Astrocyte (in vitro differentiated cells and primary cell): Measurements from ENCODE around the gene HERC2. TPM values are rescaled to one million over a fixed set of nuclear protein-coding genes. Genes with fewer than 3 reads are reported as not detected.

Source experiments
- DNase-seq: peaks from one replicate; pipeline ENCODE4 v3.0.0-alpha.2; 2010; ENCODE audit warnings: low read depth
- FAIRE-seq: peaks from 2 replicates; lab custom pipeline; 2011; peaks lifted over from hg19 to GRCh38; lab: Jason Lieb, UNC
- H2AFZ ChIP-seq: 2 replicates; pipeline ENCODE4 v1.6.0; 2012; ENCODE audit warnings: low read depth, low read length, inconsistent platforms
- H3K27ac ChIP-seq: 2 replicates; pipeline ENCODE4 v1.5.1; 2011; ENCODE audit warnings: low read depth, low read length, inconsistent platforms
- H3K27me3 ChIP-seq: 2 replicates; pipeline ENCODE4 v1.6.0; 2011; ENCODE audit warnings: low read length, inconsistent platforms; ENCODE audit not compliant: insufficient read depth
- H3K36me3 ChIP-seq: 2 replicates; pipeline ENCODE4 v1.5.1; 2011; ENCODE audit warnings: low read length, inconsistent platforms; ENCODE audit not compliant: insufficient read depth
- H3K4me1 ChIP-seq: 2 replicates; pipeline ENCODE4 v1.5.1; 2011; ENCODE audit warnings: low read length, inconsistent platforms; ENCODE audit not compliant: insufficient read depth
- H3K4me2 ChIP-seq: 2 replicates; pipeline ENCODE4 v1.6.0; 2012; ENCODE audit warnings: low read length, inconsistent platforms
- H3K4me3 ChIP-seq: 2 replicates; pipeline ENCODE4 v1.5.1; 2011; ENCODE audit warnings: low read depth, mild to moderate bottlenecking, low read length, inconsistent platforms; ENCODE audit not compliant: insufficient read depth
- H3K79me2 ChIP-seq: 2 replicates; pipeline ENCODE4 v1.6.0; 2012; ENCODE audit warnings: mild to moderate bottlenecking, low read length, inconsistent platforms; ENCODE audit not compliant: insufficient read depth
- H3K9ac ChIP-seq: 2 replicates; pipeline ENCODE4 v1.6.0; 2012; ENCODE audit warnings: mild to moderate bottlenecking, low read length, inconsistent platforms
- H3K9me3 ChIP-seq: 2 replicates; pipeline ENCODE4 v1.5.1; 2012; ENCODE audit warnings: low read depth, mild to moderate bottlenecking, low read length, inconsistent platforms; ENCODE audit not compliant: insufficient read depth
- H4K20me1 ChIP-seq: 2 replicates; pipeline ENCODE4 v1.6.0; 2012; ENCODE audit warnings: low read length, inconsistent platforms; ENCODE audit not compliant: insufficient read depth
- H3K27ac Mint-ChIP-seq: one replicate; pipeline ENCODE4 v1.8.0; 2021; ENCODE audit warnings: mild to moderate bottlenecking, mixed read lengths; ENCODE audit not compliant: unreplicated experiment
- H3K27me3 Mint-ChIP-seq: one replicate; pipeline ENCODE4 v1.8.0; 2021; ENCODE audit warnings: low read depth, mixed read lengths; ENCODE audit not compliant: unreplicated experiment
- H3K36me3 Mint-ChIP-seq: one replicate; pipeline ENCODE4 v1.8.0; 2021; ENCODE audit warnings: low read depth, mixed read lengths; ENCODE audit not compliant: unreplicated experiment
- H3K4me1 Mint-ChIP-seq: one replicate; pipeline ENCODE4 v1.8.0; 2021; ENCODE audit warnings: low read depth, mixed read lengths; ENCODE audit not compliant: unreplicated experiment
- H3K4me3 Mint-ChIP-seq: one replicate; pipeline ENCODE4 v1.8.0; 2021; ENCODE audit warnings: mild to moderate bottlenecking, moderate library complexity, mixed read lengths; ENCODE audit not compliant: unreplicated experiment
- H3K9me3 Mint-ChIP-seq: one replicate; pipeline ENCODE4 v1.8.0; 2021; ENCODE audit warnings: mild to moderate bottlenecking, mixed read lengths; ENCODE audit not compliant: unreplicated experiment
- EZH2 ChIP-seq: IDR thresholded peaks from 2 replicates; pipeline ENCODE4 v1.6.1; 2012; ENCODE audit warnings: mild to moderate bottlenecking, low read length, inconsistent platforms; ENCODE audit not compliant: insufficient read depth
- total RNA-seq: library from RNA; stranded (reverse); gene quantifications from 2 replicates; pipeline ENCODE4 v1.2.1, GENCODE V29; 2021
- TF ChIP-seq, protein P1 (sequence below): IDR thresholded peaks from 2 replicates; pipeline ENCODE4 v1.5.1; 2011; ENCODE audit warnings: low read depth, mild to moderate bottlenecking, inconsistent platforms, low read length, moderate library complexity; ENCODE audit not compliant: insufficient read depth

HERC2 gene
- total RNA-seq, 1 donor from 2014 or later, result 61.5 TPM

DNA sequence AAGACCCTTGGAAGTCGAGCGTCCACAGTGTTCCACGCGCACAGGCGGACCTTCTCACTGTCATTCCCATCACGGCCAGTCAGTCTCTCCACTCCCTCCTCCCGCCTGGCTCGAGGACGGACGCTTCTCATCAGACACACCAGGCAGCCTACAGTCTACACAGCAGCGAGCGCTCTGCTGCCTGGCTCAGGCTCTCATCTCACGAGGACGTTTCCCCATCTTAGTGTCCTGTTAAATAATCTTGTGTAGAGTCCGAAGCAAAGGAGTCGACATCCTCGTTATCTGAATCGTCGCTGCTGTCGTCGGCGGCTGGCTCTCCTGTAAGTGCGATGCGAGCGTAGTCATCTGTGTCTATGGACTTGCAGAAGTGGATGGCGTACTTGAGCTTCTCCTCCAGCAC is 210.4 kb downstream of the HERC2 start:
- DNase-seq (no peak), FAIRE-seq (no peak)
- H3K27me3 ChIP-seq, result no peaks in the 10 kb centered on the region
- H3K27ac Mint-ChIP-seq, result no peak overlapping the region
- H3K4me3 ChIP-seq, result no peak overlapping the region
- no peaks in the 10 kb centered on the region for H3K9me3 Mint-ChIP-seq
- no peak overlapping the region for H3K4me2 ChIP-seq
- peaks cover 15% of the 10 kb centered on the region for H3K36me3 ChIP-seq
- H2AFZ ChIP-seq, result no peak overlapping the region
- H3K79me2 ChIP-seq, result no peaks in the 10 kb centered on the region
- H3K9ac ChIP-seq, result no peak overlapping the region
- peaks cover 2% of the 10 kb centered on the region for H3K27me3 Mint-ChIP-seq
- H3K4me1 Mint-ChIP-seq, result peaks cover 11% of the 10 kb centered on the region
- peaks cover 14% of the 10 kb centered on the region for H3K4me1 ChIP-seq
- no peaks in the 10 kb centered on the region for H3K9me3 ChIP-seq
- peaks cover 29% of the 10 kb centered on the region for H4K20me1 ChIP-seq
- TF ChIP-seq EZH2, result no peak
- TF ChIP-seq, protein P1, sequence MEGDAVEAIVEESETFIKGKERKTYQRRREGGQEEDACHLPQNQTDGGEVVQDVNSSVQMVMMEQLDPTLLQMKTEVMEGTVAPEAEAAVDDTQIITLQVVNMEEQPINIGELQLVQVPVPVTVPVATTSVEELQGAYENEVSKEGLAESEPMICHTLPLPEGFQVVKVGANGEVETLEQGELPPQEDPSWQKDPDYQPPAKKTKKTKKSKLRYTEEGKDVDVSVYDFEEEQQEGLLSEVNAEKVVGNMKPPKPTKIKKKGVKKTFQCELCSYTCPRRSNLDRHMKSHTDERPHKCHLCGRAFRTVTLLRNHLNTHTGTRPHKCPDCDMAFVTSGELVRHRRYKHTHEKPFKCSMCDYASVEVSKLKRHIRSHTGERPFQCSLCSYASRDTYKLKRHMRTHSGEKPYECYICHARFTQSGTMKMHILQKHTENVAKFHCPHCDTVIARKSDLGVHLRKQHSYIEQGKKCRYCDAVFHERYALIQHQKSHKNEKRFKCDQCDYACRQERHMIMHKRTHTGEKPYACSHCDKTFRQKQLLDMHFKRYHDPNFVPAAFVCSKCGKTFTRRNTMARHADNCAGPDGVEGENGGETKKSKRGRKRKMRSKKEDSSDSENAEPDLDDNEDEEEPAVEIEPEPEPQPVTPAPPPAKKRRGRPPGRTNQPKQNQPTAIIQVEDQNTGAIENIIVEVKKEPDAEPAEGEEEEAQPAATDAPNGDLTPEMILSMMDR, result no peak
- no peak overlapping the region for H3K27ac ChIP-seq
- H3K36me3 Mint-ChIP-seq, result peaks cover 25% of the 10 kb centered on the region
- no peak overlapping the region for H3K4me3 Mint-ChIP-seq

DNA sequence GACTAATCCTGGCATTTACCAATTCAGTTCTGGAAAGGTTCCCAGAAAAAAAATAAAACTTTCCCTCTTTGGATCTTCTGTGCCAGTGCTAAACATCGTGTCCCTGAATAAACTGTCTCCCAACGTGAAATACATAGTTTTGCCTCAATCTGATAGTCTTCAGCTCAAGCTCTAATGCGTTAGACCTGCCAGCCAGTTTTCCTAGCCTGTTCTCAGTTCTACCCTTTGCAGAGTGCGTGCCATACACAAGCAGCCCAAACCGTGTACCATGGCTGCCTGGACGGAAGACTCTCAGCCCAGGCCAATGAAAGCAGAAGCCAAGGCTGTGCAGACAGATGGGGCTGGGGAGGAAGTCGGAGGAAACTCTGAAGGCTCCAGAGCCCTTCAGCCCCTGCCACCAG is 211.5 kb downstream of the HERC2 start:
- H3K27ac ChIP-seq, result no peak overlapping the region
- H3K4me2 ChIP-seq, result no peak overlapping the region
- H3K9me3 ChIP-seq, result no peaks in the 10 kb centered on the region
- H3K4me1 ChIP-seq, result peaks cover 14% of the 10 kb centered on the region
- DNase-seq (no peak), FAIRE-seq (no peak)
- H3K4me1 Mint-ChIP-seq, result peaks cover 9% of the 10 kb centered on the region
- peaks cover 5% of the 10 kb centered on the region for H3K27me3 Mint-ChIP-seq
- H3K36me3 ChIP-seq, result peaks cover 15% of the 10 kb centered on the region
- no peak overlapping the region for H3K4me3 Mint-ChIP-seq
- H4K20me1 ChIP-seq, result peaks cover 24% of the 10 kb centered on the region
- H3K4me3 ChIP-seq, result no peak overlapping the region
- H3K36me3 Mint-ChIP-seq, result peaks cover 25% of the 10 kb centered on the region
- H3K9me3 Mint-ChIP-seq, result no peaks in the 10 kb centered on the region
- H3K27me3 ChIP-seq, result no peaks in the 10 kb centered on the region
- no peak overlapping the region for H2AFZ ChIP-seq
- H3K79me2 ChIP-seq, result no peaks in the 10 kb centered on the region
- no peak overlapping the region for H3K27ac Mint-ChIP-seq
- no peak overlapping the region for H3K9ac ChIP-seq
- TF ChIP-seq, protein P1, result no peak
- TF ChIP-seq EZH2, result no peak

DNA sequence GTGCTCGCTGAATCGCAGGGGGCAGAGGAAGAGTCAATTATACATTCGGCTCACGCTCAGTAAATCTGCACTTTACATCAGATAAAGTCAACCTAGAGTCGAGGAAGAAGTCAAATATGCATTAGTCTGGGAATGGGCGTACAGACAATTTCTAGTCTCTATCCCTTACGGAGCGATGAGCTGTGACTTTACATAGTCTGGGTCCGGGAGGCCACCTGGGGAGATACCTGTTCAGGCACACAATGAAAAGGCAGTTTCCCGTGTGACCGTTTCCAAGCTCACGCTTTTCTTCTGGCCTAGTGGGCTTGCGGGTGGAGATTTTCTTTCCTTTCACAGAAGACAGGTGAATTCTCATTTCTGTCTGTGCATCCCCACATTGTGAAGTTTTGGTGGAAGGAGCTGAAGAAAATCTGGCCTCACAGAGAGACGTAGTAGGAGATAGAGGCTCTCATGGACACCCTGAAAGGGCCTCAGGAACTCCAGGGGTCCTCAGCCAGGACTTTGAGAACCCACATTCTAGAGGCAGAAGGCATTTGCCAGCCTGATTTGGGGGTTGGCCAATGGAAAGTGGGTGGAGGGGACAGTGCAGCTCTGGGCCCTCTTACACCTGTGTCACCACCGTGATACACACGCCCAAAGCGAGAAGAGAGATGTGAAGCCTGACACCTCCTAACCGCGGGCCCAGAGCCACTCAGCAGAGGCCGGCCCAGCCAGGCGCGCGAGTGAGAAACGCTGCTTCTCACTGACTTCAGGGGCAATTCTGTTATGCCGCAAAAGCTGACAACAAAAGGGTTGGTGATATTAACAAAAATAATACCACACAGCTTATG is 212.1 kb downstream of the HERC2 start:
- DNase-seq (no peak), FAIRE-seq (no peak)
- Histone ChIP-seq H3K4me2 (no peak overlapping the region), H2AFZ (no peak overlapping the region), H3K79me2 (no peaks in the 10 kb centered on the region), H3K36me3 (peaks cover 15% of the 10 kb centered on the region), H4K20me1 (peaks cover 20% of the 10 kb centered on the region), H3K9ac (no peak overlapping the region), H3K27me3 (no peaks in the 10 kb centered on the region), H3K27ac (no peak overlapping the region), H3K9me3 (no peaks in the 10 kb centered on the region), H3K4me1 (peaks cover 14% of the 10 kb centered on the region), H3K4me3 (no peak overlapping the region)
- peaks cover 5% of the 10 kb centered on the region for H3K27me3 Mint-ChIP-seq
- H3K4me3 Mint-ChIP-seq, result no peak overlapping the region
- H3K36me3 Mint-ChIP-seq, result peaks cover 23% of the 10 kb centered on the region
- no peak overlapping the region for H3K27ac Mint-ChIP-seq
- peaks cover 5% of the 10 kb centered on the region for H3K4me1 Mint-ChIP-seq
- no peaks in the 10 kb centered on the region for H3K9me3 Mint-ChIP-seq
- TF ChIP-seq, protein P1, result no peak
- TF ChIP-seq EZH2, result no peak
